Raji (cell line): Measurements from ENCODE around the gene TERF2IP.

Experiments used
- POLR2A ChIP-seq: IDR thresholded peaks from 2 replicates; pipeline ENCODE4 v1.6.1; 2011; ENCODE audit warnings: low read depth, low read length, control low read depth; ENCODE audit not compliant: insufficient read depth

TERF2IP gene

GRCh38 chr16:75647492-75648264 is at the start of gene TERF2IP, which contains the start of gene KARS1:
Gene TERF2IP (plus strand): TSS chr16:75647773. CDS start chr16:75647883, 110 bp downstream.
Gene KARS1 (minus strand): TSS chr16:75647665. CDS start chr16:75647639, 26 bp downstream.
- peak; percentile 96 for TF ChIP-seq POLR2A

GRCh38 chr16:75599452-75600277 is 47.9 kb upstream of the TERF2IP start:
- TF ChIP-seq POLR2A = no peak

GRCh38 chr16:75603241-75603640 is 44.3 kb upstream of the TERF2IP start:
- TF ChIP-seq POLR2A = no peak

GRCh38 chr16:75606507-75606906 is 41.1 kb upstream of the TERF2IP start:
- no peak for TF ChIP-seq POLR2A

- no peak for TF ChIP-seq POLR2A
These were observed 33.3 kb upstream of the TERF2IP start for GRCh38 chr16:75614066-75614897.

- TF ChIP-seq POLR2A = no peak
These were observed 32.0 kb upstream of the TERF2IP start for GRCh38 chr16:75615619-75616018.

- no peak for TF ChIP-seq POLR2A
These were observed 31.0 kb upstream of the TERF2IP start for GRCh38 chr16:75616521-75617010.

- TF ChIP-seq POLR2A = no peak
These were observed 30.5 kb upstream of the TERF2IP start for GRCh38 chr16:75617121-75617520.

- no peak for TF ChIP-seq POLR2A
These were observed 28.8 kb upstream of the TERF2IP start for GRCh38 chr16:75618780-75619179.

GRCh38 chr16:75620326-75621169 is 27.0 kb upstream of the TERF2IP start:
- TF ChIP-seq POLR2A = no peak

- no peak for TF ChIP-seq POLR2A
These were observed 26.4 kb upstream of the TERF2IP start for GRCh38 chr16:75621170-75621477.

GRCh38 chr16:75622761-75623605 is 24.6 kb upstream of the TERF2IP start, which contains the start of gene ADAT1:
Gene ADAT1 (minus strand): TSS chr16:75623281. CDS start chr16:75620799, 2,482 bp downstream.
- TF ChIP-seq POLR2A = peak; percentile 96

GRCh38 chr16:75624921-75625334 is 22.6 kb upstream of the TERF2IP start:
- TF ChIP-seq POLR2A = no peak

- TF ChIP-seq POLR2A = no peak
These were observed 20.8 kb upstream of the TERF2IP start for GRCh38 chr16:75626806-75627205.

GRCh38 chr16:75627851-75628250 is 19.7 kb upstream of the TERF2IP start:
- no peak for TF ChIP-seq POLR2A
